Measurements from ENCODE around the gene PCDHB11.

- TF ChIP-seq REST (IDR thresholded peaks at IDR 0.05; ENCODE audit: unreplicated experiment), result no peak
- TF ChIP-seq, protein P1, sequence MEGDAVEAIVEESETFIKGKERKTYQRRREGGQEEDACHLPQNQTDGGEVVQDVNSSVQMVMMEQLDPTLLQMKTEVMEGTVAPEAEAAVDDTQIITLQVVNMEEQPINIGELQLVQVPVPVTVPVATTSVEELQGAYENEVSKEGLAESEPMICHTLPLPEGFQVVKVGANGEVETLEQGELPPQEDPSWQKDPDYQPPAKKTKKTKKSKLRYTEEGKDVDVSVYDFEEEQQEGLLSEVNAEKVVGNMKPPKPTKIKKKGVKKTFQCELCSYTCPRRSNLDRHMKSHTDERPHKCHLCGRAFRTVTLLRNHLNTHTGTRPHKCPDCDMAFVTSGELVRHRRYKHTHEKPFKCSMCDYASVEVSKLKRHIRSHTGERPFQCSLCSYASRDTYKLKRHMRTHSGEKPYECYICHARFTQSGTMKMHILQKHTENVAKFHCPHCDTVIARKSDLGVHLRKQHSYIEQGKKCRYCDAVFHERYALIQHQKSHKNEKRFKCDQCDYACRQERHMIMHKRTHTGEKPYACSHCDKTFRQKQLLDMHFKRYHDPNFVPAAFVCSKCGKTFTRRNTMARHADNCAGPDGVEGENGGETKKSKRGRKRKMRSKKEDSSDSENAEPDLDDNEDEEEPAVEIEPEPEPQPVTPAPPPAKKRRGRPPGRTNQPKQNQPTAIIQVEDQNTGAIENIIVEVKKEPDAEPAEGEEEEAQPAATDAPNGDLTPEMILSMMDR (conservative IDR thresholded peaks at IDR 0.05; ENCODE audit: low read depth in 2 of 2), result no peak
Observed at GRCh38 chr5:141180313-141180712, 19.1 kb upstream of the PCDHB11 start.
